Colonic mucosa (tissue), 4 donors: Measurements from ENCODE around the gene BMPER. TPM values are rescaled to one million over a fixed set of nuclear protein-coding genes. Genes with fewer than 3 reads are reported as not detected.

ENCODE experiments used
- DNase-seq: peaks from one replicate; pipeline ENCODE4 v3.0.0-alpha.2; 2020
- H3K27ac ChIP-seq: fragments of 200-600 bp; one replicate; pipeline ENCODE4 v1.8.0; 2021
- H3K27me3 ChIP-seq: fragments of 200-600 bp; one replicate; pipeline ENCODE4 v1.8.0; 2021
- H3K36me3 ChIP-seq: fragments of 200-600 bp; one replicate; pipeline ENCODE4 v1.8.0; 2021
- H3K4me1 ChIP-seq: fragments of 200-600 bp; one replicate; pipeline ENCODE4 v1.8.0; 2021; ENCODE audit warnings: mild to moderate bottlenecking
- H3K4me3 ChIP-seq: fragments of 200-600 bp; one replicate; pipeline ENCODE4 v1.8.0; 2021
- H3K9ac ChIP-seq, 2 donors: one replicate each; pipeline ENCODE4 v1.7.0; 2013; ENCODE audit warnings: control low read depth in 2 of 2, low read depth in 2 of 2, low read length in 2 of 2
- H3K9me3 ChIP-seq: fragments of 200-600 bp; one replicate; pipeline ENCODE4 v1.8.0; 2021
- intact Hi-C: fragments of 100-400 bp; cut with DNase I; formaldehyde crosslinking; loops from one replicate; pipeline ENCODE4 v1.14.1; 2022
- total RNA-seq, 2 donors: library from RNA; stranded (reverse); fragmentation: NEBNext Ultra II Directional in 1 of 2; extraction: Animal tissue kit (Norgen Biotek cat#: 25700) in 1 of 2; gene quantifications; one replicate each; pipeline ENCODE4 v1.2.1, GENCODE V29; 2021
- TF ChIP-seq, protein P1 (sequence below): fragments of 200-600 bp; IDR thresholded peaks from one replicate; pipeline ENCODE4 v1.8.0; 2022; ENCODE audit warnings: antibody characterized with exemption, mild to moderate bottlenecking
- donor health status: healthy.
- donor health status: DM: no; HTN: no; CAD: no.
- donor health status: DM: no; HTN: no; CAD: no.

The BMPER gene
- total RNA-seq, 2 donors from 2014 or later, result 0.85 to 1.3 TPM

GRCh38 chr7:34117573-34117972, 212.2 kb downstream of the BMPER start:
- Histone ChIP-seq H3K4me3 (no peak overlapping the region), H3K9me3 (no peaks in the 10 kb centered on the region), H3K27me3 (no peaks in the 10 kb centered on the region), H3K36me3 (no peaks in the 10 kb centered on the region), H3K27ac (no peak overlapping the region), H3K9ac (no peak overlapping the region), H3K4me1 (no peaks in the 10 kb centered on the region)
- intact Hi-C loops, result no loop called here
- TF ChIP-seq, protein P1, sequence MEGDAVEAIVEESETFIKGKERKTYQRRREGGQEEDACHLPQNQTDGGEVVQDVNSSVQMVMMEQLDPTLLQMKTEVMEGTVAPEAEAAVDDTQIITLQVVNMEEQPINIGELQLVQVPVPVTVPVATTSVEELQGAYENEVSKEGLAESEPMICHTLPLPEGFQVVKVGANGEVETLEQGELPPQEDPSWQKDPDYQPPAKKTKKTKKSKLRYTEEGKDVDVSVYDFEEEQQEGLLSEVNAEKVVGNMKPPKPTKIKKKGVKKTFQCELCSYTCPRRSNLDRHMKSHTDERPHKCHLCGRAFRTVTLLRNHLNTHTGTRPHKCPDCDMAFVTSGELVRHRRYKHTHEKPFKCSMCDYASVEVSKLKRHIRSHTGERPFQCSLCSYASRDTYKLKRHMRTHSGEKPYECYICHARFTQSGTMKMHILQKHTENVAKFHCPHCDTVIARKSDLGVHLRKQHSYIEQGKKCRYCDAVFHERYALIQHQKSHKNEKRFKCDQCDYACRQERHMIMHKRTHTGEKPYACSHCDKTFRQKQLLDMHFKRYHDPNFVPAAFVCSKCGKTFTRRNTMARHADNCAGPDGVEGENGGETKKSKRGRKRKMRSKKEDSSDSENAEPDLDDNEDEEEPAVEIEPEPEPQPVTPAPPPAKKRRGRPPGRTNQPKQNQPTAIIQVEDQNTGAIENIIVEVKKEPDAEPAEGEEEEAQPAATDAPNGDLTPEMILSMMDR, result no peak
- no peak for DNase-seq

DNA sequence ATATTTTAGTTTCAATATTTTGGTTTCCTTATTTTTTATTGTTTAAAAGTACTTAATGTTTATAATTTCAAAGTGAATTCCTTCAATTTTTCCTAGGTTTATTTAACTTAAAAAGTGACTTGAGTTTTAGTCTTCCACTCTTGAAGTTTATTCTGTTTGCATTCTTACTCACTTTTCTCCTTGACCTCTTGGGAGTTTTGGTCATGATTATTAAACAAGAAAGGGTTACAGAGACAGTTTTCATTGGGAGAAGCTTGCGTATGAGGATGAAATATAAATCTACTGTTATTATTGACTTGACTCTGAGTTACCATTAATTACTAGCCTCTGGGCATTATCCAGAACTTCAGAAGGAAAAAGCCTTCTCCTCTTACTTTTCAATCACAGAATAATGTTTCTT, 216.0 kb downstream of the BMPER start:
- Histone ChIP-seq H3K9me3 (no peaks in the 10 kb centered on the region), H3K9ac (no peak overlapping the region), H3K4me3 (no peak overlapping the region), H3K27ac (no peak overlapping the region), H3K4me1 (no peaks in the 10 kb centered on the region), H3K36me3 (no peaks in the 10 kb centered on the region), H3K27me3 (no peaks in the 10 kb centered on the region)
- DNase-seq, result no peak
- TF ChIP-seq, protein P1, result no peak
- intact Hi-C loops, result no loop called here

GRCh38 chr7:34123316-34123715, 218.0 kb downstream of the BMPER start:
- Histone ChIP-seq H3K9me3 (no peaks in the 10 kb centered on the region), H3K27me3 (no peaks in the 10 kb centered on the region), H3K27ac (no peak overlapping the region), H3K9ac (no peak overlapping the region), H3K36me3 (no peaks in the 10 kb centered on the region), H3K4me1 (no peaks in the 10 kb centered on the region), H3K4me3 (no peak overlapping the region)
- no peak for DNase-seq
- TF ChIP-seq, protein P1, result no peak
- intact Hi-C loops, result no loop called here

DNA sequence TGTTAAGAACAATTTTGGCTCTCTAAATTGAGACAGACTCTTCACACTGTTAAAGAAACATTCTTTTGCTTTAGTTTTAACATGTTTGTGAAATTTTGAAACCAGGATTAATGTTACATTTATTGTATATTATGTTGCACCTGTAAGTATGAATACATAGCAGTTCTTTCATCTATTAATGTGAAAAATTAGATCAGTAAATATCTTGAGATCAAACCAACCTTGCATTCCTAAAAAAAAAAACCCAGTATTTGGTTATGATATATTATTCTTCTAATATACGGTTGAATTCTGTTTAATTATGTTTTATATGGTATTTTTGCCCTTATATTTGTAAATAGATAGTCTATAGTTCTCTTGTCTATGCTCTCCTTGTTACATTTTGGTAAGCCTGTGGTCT, 219.4 kb downstream of the BMPER start:
- Histone ChIP-seq H3K4me3 (no peak overlapping the region), H3K9ac (no peak overlapping the region), H3K27ac (no peak overlapping the region), H3K36me3 (no peaks in the 10 kb centered on the region), H3K4me1 (no peaks in the 10 kb centered on the region), H3K27me3 (no peaks in the 10 kb centered on the region), H3K9me3 (no peaks in the 10 kb centered on the region)
- intact Hi-C loops, result no loop called here
- DNase-seq, result no peak
- TF ChIP-seq, protein P1, result no peak

DNA sequence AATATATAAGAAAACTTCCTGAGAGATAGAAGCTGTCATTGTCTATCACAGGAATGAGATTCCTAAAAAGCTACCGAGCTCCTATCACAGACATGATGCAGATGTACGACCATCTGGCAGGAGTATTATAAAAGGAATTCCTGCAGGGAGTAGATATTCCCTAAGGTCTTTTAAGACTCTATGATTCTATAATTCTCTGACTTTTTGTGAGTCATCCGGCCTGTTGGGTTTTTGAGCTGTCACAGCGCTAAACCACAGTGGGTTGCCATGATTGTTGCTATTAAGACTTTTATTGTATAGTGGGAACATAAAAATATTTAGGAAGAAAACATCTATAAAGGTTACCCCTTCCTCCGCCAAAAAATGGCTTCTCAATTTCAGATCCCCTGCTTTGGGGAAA, 223.4 kb downstream of the BMPER start:
- intact Hi-C loops, result no loop called here
- H3K9ac ChIP-seq, result no peak overlapping the region
- H3K9me3 ChIP-seq, result no peaks in the 10 kb centered on the region
- no peaks in the 10 kb centered on the region for H3K27me3 ChIP-seq
- no peaks in the 10 kb centered on the region for H3K36me3 ChIP-seq
- H3K4me3 ChIP-seq, result no peak overlapping the region
- no peak overlapping the region for H3K27ac ChIP-seq
- TF ChIP-seq, protein P1, result no peak
- no peaks in the 10 kb centered on the region for H3K4me1 ChIP-seq
- no peak for DNase-seq
